HG03135 (cell line): ENCODE data around the gene COL11A2.

Experiments used
- ATAC-seq: cut with Tn5 transposase; IDR thresholded peaks from one replicate; pipeline ENCODE4 v1.9.1; 2021; ENCODE audit warnings: mild to moderate bottlenecking, moderate library complexity; ENCODE audit not compliant: unreplicated experiment

Gene COL11A2

DNA sequence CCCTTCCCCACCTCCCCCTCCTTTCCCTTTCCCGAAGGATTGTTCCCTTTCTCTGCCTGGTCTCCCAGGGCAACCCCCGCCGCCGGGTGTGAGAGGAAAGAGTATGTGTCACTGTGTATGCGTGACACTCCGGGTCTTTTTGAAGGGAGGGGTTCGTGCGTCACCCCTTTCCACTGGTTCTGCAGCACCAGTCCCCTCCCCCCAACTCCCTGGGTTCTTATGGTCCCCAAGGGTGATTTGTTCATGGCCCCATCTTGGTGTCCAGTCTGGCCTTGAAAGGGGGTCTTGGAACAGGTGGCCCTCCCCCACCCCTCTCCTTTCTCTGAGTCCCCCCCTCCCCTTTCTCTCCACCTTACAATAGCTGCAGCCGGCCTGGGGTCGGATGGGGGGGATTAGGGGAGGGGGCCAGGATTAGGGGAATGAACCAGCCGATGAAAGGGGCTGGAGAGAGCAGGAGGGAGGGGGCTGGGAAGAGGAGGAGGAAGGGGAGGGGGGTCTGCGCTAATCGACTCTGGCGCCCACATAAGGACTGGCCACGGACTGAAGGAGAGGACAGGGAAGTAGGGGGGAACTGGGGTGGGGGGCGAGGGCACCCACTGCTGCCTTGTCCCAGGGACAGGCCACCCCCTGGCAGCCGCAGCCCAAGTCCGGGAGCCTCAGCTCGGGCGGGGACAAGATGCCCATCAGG is 14.7 kb upstream of the COL11A2 start:
- no peak for ATAC-seq

DNA sequence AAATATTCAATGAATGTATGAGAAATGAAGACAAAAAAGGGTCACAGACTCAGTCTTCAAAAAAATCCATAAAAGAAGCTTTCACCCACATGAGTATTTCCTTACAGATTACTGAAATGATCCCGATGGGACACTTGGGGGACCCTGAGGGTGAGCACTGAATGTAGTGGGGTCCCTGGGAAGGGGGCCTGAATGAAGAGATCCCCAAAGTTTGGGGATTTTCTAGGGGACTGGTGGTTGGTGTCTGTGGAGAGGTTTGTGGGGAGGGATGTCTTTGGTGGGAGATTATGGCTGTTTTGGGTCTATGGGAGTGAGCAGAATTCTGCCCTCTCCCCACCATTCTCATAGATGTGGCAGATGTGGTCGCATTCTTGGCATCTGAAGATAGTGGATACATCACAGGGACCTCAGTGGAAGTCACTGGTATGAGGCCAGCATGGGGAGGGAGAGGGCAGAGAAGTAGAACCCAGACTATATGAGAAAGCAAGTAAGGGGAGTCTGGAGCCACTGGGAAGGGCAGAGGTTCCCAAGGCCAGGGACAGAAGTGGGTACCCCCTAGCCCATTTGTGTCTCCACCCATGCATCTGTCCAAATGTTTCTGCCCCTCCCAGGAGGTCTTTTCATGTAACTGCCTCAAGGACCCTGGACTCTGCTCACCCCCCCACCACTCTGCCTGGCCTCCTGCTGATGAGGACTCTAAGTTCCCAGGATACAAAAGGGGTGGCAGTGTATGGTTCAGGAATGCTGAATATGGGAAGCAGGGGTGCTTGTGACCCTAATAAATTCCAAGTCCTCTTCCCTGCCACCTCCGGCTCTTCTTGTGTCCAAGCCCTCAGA is 14.0 kb upstream of the COL11A2 start:
- no peak for ATAC-seq

DNA sequence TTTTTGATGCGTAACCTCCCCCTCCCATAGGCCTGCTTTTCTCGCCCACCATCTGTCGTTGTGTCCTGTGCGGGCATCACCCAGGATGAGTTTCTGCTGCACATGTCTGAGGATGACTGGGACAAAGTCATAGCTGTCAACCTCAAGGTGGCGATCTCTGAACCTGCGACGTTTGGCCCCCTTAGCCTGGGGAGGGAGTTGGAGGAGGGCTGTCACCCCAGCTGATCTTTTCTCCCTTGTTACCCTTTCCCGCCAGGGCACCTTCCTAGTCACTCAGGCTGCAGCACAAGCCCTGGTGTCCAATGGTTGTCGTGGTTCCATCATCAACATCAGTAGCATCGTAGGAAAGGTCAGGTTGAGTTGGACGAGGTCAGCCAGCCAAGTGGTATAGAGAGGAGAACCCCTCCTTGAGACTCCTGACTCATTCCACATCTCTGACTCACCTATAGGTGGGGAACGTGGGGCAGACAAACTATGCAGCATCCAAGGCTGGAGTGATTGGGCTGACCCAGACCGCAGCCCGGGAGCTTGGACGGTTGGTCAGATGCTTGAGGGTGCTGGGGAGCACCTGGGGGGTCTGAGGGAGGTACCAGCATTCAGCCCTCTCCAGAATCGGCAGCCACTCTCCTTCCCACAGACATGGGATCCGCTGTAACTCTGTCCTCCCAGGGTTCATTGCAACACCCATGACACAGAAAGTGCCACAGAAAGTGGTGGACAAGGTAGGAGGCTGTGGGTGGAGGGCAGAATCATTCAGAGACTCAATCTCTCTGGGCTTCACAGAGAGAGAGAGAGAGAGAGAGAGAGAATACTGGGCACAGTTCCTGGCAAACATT is 13.1 kb upstream of the COL11A2 start:
- no peak for ATAC-seq

DNA sequence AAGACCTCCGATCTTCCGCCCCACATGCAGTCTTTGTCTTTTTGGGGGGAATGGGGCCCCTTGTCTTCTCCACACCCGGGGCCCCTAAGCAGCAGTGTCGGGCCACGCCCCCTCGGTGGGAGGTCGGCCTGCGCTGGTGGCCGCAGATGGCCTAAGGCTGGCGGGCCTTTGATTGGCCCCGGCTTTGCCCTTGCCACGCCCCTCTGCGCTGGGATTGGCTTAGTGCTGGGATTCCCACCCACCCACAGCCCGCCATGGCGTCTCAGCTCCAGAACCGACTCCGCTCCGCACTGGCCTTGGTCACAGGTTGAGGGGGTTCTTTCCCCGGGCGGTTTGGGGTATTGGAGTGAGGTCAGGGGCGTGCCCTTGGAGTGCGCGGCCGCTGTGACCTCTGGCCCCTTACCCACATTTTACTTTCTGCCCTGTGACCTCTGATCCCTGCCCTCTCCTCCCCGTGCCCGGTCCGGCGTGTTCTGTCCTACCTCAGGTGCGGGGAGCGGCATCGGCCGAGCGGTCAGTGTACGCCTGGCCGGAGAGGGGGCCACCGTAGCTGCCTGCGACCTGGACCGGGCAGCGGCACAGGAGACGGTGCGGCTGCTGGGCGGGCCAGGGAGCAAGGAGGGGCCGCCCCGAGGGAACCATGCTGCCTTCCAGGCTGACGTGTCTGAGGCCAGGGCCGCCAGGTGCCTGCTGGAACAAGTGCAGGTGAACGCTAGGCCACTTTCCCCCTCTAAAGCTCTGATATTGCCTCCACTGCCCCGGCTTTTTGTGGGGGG is 12.3 kb upstream of the COL11A2 start, which contains the start of gene HSD17B8:
Gene HSD17B8, plus strand, starts transcription at position 241 of the 776 bp plus-strand sequence. Its CDS starts 14 bp downstream, at position 255.
- ATAC-seq = peak; percentile 35

DNA sequence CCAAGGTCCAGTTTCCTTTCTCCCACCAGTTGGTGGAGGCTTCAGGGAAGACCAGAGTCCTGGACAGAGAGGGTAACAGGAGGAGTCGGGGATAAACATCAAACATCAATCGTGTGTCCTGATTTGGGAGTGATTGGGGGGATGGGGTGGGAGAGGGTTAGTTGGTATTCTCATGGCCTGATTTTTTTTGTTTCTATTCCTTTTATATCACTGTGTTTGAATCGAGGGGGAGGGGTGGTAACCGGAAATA is 11.8 kb upstream of the COL11A2 start:
- no peak for ATAC-seq

DNA sequence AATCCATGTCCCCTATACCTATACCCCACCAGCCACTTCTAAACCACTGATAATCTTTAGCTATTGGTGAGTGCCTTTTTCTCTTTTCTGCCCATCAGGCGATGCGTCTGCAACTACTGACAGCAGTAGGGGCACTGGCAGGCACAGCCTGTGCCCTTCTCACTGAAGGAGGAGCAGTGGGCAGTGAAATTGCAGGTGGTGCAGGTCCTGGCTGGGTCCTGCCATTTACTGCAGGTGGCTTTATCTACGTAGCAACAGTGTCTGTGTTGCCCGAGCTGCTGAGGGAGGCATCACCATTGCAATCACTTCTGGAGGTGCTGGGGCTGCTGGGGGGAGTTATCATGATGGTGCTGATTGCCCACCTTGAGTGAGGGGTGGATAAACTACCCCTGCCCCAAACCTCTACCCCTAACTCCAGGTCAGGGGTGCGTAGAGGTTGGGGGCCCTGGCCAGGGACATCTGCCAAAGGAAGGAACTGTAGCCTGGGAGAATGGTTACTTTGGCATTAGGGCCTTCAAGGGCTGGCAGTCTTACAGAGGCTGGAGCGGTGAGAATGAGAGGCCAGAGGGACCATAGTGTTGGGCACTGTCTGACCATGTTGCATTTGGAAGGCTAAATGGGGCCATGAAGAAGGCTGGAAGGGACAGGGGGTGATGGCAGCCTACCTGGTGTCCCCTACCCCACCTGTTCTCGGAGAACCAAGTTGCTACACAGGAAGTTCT is 11.3 kb upstream of the COL11A2 start:
- no peak for ATAC-seq

DNA sequence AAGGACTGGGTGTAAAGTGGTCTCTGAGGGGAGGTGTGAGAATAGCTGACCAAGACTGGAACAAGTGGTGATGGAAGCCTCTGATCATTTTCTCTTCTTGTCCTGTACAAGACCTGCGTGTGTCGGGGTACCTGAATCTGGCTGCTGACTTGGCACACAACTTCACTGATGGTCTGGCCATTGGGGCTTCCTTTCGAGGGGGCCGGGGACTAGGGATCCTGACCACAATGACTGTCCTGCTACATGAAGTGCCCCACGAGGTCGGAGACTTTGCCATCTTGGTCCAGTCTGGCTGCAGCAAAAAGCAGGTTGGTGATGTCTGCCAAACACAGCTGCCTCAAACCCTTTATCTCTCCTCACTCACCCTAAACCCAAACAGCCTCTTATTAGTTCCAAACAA is 10.5 kb upstream of the COL11A2 start:
- ATAC-seq = no peak

DNA sequence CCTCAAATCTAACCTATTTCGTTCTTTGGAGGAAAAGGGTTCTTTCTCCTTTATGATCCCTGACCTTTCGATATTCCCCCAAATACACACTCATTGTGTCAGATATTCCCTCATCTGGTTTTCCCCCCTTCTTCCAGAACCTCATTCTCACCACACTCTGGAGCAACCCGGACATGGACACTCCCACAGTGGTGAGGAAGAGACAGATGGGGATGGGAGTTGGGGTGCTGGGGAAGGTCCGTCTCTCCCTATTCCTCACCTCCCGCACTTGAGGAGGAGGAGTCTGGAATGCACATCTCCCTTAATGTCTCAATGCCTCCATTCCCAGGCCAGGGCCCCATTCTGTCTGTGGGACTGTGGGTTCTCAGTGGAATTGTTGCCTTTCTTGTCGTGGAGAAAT is 9.7 kb upstream of the COL11A2 start:
- ATAC-seq = no peak

DNA sequence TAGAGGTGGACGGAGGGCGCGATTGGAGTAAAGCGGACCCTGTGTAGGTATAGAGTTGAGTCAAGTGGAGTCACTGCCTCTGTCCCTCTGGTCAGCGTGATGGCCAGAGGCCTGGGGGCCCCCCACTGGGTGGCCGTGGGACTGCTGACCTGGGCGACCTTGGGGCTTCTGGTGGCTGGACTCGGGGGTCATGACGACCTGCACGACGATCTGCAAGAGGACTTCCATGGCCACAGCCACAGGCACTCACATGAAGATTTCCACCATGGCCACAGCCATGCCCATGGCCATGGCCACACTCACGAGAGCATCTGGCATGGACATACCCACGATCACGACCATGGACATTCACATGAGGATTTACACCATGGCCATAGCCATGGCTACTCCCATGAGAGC is 8.9 kb upstream of the COL11A2 start:
- peak; percentile 2 for ATAC-seq

DNA sequence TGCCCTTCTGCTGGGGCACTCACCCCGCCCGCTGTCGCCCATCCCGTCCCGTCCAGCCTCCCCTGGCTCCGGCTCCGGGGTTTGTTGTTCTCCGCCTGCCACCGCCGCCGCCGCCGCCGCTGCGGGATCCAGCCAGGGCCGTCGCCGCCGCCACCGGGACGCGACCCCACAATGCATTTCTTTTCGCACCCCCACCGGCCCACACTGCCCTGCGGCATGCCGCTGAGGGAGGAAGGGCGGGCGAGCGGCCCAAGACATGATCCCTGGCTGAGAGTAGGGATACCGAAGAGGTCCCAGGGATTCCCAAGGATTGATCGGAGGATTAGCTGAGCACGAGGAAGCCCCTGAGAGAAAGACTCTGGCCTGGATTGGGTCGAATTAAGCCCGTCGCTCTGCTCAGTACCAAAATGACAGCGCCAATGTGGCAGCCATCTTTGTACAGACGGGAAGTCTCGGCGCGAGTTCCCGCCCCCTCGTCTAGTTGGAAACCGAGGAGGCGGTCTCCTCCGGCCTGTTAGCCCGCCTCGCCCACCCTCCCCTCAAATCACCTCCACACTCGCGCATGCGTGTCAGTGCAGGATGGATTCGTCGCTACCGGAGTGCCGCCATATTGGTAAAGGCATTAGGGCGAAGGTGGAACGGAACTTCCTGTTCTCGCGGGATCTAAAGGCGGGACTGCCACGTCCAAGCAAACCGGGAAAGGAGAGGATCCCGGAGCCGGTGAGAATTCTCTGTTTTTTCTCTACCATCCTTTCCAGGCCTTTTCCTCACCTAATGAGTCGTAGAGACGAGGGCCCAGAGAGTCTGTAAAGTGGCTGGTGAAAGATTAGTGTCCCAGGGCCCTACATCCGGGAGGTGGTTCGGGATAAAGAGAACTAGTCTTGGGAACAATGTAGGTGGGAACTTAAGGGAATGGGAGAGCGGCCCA is 8.2 kb upstream of the COL11A2 start, which contains the start of the genes RXRB and SLC39A7:
Gene RXRB, minus strand, starts transcription at position 447 of the 928 bp plus-strand sequence. Its CDS starts 189 bp downstream, at position 258.
Gene SLC39A7, plus strand, starts transcription at position 649 of the 928 bp plus-strand sequence. CDS start 379 bp downstream, outside the sequence.
- ATAC-seq = peak; percentile 54

DNA sequence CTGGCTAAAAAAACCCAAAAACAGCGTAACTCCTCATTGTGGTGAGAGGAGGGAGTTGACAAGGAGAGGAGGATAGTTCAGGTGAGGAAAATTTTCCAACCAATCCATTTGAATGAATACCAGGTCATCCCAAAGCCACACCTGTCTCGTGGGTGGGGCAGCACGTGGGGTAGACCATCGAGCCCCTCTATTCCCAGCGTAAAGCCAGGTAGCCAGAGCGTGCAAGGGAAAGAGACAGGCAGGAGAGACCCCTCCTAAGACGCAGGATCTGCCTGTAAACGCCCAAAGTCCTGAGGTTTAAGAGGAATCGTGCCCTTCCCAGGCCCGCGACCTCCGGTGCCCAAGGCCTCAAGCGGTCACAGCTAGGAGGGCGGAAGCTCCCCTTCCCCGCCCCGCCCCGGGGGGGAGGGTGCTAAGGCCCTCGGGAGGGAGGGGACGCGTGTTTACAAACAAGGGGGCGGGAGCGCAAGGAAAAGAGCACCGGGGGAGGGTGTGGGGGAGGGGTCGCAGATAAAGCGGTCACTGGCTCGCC is 7.5 kb upstream of the COL11A2 start:
- peak; percentile 22 for ATAC-seq

DNA sequence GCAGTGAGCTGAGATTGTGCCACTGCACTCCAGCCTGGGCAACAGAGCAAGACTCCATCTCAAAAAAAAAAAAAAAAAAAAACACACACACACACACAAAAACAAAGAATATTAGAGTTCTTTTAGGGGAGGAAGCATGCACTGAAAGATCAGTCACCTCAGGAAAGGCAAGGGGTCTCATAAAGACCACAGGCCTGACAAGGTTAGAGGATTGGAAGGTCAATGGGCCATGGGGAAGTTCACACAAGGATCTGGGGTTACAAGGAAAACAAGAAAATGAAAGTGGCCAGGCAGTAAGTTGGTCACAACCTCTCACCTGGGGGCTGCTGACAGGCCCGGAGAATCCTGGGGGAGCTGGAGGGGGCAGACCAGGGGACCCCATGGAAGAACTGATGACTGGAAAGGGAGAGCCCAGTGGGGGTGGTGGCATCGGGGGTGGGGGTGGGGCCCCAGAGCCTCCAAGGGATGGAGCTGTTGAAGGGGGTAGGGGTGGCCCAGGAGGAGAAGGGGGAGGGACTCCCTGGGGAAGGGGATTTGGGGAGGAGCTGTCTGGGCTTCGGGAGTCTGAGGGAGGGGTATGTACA is 6.7 kb upstream of the COL11A2 start:
- ATAC-seq = no peak

DNA sequence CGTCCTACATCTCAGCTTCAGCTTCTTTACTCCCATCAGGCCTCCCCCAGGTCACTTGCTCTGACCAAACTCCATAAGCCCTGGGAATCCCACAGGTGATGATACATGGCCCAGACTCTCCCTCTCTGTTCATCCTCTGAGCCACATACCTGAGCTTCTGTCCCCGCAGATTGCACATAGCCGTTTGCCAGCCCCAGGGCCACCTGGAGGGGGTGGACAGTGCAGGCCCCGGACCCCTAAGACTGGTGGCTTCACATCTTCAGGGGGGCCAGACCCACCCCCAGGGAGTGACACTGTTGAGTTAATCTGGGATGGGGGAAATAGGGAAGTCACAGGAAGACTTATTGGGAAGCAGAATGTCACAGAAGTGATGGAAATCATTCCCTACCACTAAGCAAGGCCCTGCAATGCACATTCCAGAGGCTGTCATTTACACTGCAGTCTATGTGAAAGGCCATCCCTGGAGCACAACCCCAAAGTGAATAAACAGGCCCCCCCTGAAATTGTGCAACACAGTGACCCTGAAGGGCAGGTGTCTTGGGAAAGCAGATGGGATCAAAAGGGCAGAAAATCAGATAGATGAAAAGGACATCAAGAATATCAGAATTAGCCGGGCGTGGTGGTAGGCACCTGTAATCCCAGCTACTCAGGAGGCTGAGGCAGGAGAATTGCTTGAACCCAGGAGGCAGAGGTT is 6.0 kb upstream of the COL11A2 start:
- no peak for ATAC-seq

DNA sequence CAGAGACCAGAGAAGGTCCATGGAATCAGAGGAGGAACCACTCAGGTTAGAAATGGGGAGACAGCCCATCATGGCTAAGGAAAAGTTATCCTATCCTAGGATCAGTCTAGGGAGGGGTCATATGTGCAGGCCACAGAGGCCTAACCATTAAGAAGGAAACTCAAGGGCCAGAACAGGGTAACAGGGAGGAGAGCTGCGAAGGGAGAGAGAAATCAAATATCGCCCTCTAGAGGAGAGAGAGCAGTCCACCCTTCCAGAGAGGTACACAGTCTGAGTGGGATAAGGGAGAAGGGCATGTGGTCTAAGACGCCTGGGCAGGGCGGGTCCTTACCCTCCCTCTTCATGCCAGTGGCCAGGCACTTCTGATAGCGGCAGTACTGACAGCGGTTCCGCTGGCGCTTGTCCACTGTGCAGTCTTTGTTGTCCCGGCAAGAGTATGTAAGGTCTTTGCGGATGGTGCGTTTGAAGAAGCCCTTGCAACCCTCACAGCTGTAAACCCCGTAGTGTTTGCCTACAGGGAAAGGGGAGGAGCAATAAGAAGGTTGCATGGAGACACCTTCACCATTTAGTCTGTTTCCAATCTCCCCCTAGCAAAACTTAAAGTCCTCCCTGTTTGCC is 5.3 kb upstream of the COL11A2 start:
- no peak for ATAC-seq

DNA sequence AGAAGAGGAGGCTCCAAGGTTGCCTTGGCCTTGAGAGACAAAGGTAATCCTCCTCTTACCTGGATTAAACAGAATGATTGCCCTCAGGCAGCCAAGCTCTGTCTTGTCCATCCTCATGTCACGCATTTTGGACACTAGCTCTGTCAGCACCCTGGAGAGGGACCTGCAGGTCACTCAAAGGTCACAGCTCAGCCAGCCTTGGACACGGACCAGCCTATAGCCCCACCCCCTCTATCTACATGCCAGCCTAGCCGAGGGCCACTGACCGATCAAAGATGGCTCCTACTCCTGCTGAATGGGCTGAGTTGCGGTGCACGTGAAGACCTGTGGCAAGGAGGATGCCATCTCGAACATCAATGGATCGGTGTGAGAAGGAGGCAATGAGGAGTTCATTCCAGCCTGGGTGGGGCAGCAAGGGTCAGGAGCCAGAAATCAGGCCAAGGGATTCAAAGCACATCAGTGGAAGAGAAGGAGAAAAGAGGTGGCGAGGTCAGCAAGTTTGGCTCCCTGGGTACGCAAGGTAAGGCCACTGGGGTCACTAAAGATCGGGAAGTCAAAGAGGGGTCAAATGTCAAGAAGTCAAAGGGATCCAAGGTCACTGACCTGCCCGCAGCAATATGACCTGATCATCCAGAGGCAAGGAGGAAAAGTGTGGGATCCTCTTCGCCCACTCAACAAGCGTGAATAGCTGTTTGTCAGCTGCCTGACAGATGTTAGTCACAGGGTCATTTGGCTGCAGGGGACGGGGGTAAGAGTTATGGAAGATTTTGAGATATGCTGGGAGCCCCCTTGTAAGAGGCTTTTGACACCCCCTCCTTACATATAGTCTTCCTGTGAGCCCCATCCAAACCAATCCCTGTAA is 3.3 kb upstream of the COL11A2 start:
- ATAC-seq = no peak

DNA sequence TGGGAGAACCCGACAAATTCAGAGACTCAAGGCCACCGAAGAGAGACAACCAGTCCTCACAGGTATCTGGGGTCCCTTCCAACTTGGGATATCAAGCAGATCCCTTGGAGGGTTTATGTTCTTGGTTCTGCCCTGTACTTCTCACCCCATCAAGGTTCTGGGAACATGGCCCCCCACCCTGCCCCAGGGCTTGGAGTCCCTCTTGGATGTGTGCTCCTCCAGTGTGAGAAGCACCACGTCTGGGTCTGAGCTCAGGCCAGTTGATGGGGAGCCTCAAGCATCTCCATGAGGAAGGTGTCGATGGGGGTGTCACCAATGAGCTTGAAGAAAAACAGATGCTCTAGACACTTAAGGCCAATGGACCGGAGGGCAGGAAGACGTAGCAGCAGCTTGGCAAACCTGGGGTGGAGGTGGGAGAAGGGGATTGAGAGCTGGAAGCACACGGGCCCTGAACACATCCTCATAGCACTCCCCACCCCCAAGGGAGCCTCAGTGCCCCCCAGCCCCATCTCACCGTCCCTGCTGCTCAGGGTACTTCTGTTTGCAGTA is 2.2 kb upstream of the COL11A2 start:
- no peak for ATAC-seq
